Ishikawa (cell line): ENCODE measurements around the gene ZNF804B.

Experiments
- EP300 ChIP-seq: IDR thresholded peaks from 2 replicates; pipeline ENCODE4 v1.6.1; 2012; ENCODE audit warnings: borderline replicate concordance
- MAX ChIP-seq: IDR thresholded peaks from 2 replicates; pipeline ENCODE4 v1.6.1; 2012
- YY1 ChIP-seq: IDR thresholded peaks from 2 replicates; pipeline ENCODE4 v1.6.1; 2012; ENCODE audit warnings: low read depth
- ZBTB7A ChIP-seq: IDR thresholded peaks from 2 replicates; pipeline ENCODE4 v1.6.1; 2012; ENCODE audit warnings: low read depth

DNA sequence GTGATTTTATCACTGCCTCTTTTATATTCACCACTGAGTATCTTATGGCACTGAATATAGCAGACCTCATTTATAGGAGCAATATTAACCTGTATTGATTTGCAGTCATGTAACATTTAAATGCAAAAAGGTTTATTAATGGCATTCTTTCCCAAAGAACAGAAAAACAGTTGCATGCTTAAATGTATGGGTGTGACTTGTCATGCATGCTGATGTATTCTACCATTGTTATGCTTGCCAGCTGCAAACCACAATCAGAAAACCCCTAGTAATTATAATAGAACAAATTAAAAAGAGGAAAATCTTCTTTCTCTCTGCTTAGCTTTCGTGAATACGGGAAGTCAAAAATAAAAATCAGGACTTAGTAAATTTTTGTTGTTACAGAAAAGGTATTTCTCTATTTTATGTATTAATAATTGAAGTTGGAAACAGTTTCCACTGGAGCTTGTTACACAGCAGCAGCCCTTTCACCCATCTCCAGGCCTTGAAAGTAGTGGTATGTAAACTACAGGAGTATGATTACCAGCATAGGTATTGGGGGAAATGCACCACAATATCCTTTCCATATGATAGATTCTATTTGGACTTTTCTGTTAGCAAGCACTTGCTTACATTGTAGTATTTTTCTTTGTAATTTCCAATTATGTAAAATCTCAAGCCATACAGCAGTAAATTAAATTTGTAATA lies 183.5 kb downstream of the ZNF804B start:
- TF ChIP-seq MAX (no peak), EP300 (no peak), YY1 (no peak), ZBTB7A (no peak)
